ENCODE data around the gene PHLDA2. TPM values are rescaled to one million over a fixed set of nuclear protein-coding genes. Genes with fewer than 3 reads are reported as not detected.

The PHLDA2 gene
- total and polyA plus RNA-seq, 2 donors (not counting 1 experiment from before 2014, with no cell fraction given), result 1.4 TPM; not detected in 1

DNA sequence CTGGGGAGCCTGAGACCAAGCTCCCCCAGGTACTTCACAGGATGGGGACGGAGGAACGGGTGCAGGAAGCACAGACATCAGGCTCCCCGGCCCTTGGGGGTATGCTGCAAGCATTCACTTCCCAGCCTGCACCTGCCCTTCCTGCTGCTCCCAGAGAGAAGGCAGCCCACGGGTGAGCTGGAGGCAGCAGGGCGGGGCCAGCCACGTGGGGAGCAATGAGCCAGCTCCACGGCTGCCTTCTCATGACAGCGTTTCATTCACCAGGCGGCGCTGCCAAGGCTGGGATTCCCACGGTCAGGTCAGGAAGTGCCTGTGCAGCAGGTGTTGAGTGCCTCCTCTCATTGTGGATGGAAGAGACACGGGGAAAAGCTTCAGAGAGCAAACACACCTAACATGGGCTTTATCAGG, 14.5 kb upstream of the PHLDA2 start:
- Histone ChIP-seq H3K4me1 (ENCODE audit: control insufficient read depth in 2 of 2, insufficient read depth in 2 of 2, low read length in 2 of 2) (peaks cover 6 to 7% of the 10 kb centered on the region in 2 donors), H3K4me3 (ENCODE audit: control extremely low read depth in 1 of 5, extremely low read depth in 1 of 5, insufficient read depth in 1 of 5, low read depth in 2 of 5, low read length in 4 of 5) (no peak overlapping the region), H3K79me2 (ENCODE audit: control insufficient read depth, insufficient read depth, low read length) (no peaks in the 10 kb centered on the region), H2AFZ (ENCODE audit: insufficient read depth, low read depth, low read length, poor library complexity, severe bottlenecking) (no peak overlapping the region), H4K20me1 (ENCODE audit: control insufficient read depth, insufficient read depth, low read length, poor library complexity, severe bottlenecking) (no peaks in the 10 kb centered on the region), H3K27me3 (replicated peaks in 1 of 4; ENCODE audit: control extremely low read depth in 1 of 4, control insufficient read depth in 3 of 4, insufficient read depth in 4 of 4, low read length in 3 of 4) (no peaks in the 10 kb centered on the region), H3K36me3 (replicated peaks in 1 of 2; ENCODE audit: control extremely low read depth in 1 of 2, control insufficient read depth in 1 of 2, extremely low read depth in 1 of 2, insufficient read depth in 2 of 2, low read length in 1 of 2) (peaks cover 6 to 20% of the 10 kb centered on the region in 2 experiments), H3K9me3 (ENCODE audit: control extremely low read depth in 1 of 3, control insufficient read depth in 2 of 3, insufficient read depth in 1 of 3, low read length in 2 of 3) (peaks cover 0 to 14% (median 6%) of the 10 kb centered on the region in 3 donors), H3K9ac (ENCODE audit: low read length) (no peak overlapping the region), H3K4me2 (replicated peaks; ENCODE audit: low read depth, low read length, poor library complexity, severe bottlenecking) (no peak overlapping the region), H3K27ac (ENCODE audit: low read length in 2 of 2) (no peak overlapping the region)
- ChIA-PET POLR2A (no interaction called here), CTCF (interaction anchor here (1.8 kb wide), 1 partner anchor 149 kb away, joined by 3 read pairs; no protein-coding TSS in a partner anchor)
- H3K27ac Mint-ChIP-seq, result no peak overlapping the region
- no peaks in the 10 kb centered on the region for H3K27me3 Mint-ChIP-seq
- DNase-seq, result no peak
- TF ChIP-seq, protein P1, sequence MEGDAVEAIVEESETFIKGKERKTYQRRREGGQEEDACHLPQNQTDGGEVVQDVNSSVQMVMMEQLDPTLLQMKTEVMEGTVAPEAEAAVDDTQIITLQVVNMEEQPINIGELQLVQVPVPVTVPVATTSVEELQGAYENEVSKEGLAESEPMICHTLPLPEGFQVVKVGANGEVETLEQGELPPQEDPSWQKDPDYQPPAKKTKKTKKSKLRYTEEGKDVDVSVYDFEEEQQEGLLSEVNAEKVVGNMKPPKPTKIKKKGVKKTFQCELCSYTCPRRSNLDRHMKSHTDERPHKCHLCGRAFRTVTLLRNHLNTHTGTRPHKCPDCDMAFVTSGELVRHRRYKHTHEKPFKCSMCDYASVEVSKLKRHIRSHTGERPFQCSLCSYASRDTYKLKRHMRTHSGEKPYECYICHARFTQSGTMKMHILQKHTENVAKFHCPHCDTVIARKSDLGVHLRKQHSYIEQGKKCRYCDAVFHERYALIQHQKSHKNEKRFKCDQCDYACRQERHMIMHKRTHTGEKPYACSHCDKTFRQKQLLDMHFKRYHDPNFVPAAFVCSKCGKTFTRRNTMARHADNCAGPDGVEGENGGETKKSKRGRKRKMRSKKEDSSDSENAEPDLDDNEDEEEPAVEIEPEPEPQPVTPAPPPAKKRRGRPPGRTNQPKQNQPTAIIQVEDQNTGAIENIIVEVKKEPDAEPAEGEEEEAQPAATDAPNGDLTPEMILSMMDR (IDR thresholded peaks at IDR 0.05), result no peak
- TF ChIP-seq EZH2 (IDR thresholded peaks at IDR 0.05; ENCODE audit: borderline replicate concordance, insufficient read depth, low read depth, low read length, poor library complexity, severe bottlenecking), result no peak
- 77% methylated on average over 11 of the region's 12 CpGs for WGBS (ENCODE audit: insufficient coverage)
- no peak overlapping the region for H3K4me3 Mint-ChIP-seq
- ATAC-seq (ENCODE audit: low read depth), result no peak
- peaks cover under 1% of the 10 kb centered on the region for H3K9me3 Mint-ChIP-seq (ENCODE audit: insufficient read depth)
- H3K4me1 Mint-ChIP-seq, result peaks cover 13% of the 10 kb centered on the region
- intact Hi-C loops (cut with micrococcal nuclease), result no loop called here

DNA sequence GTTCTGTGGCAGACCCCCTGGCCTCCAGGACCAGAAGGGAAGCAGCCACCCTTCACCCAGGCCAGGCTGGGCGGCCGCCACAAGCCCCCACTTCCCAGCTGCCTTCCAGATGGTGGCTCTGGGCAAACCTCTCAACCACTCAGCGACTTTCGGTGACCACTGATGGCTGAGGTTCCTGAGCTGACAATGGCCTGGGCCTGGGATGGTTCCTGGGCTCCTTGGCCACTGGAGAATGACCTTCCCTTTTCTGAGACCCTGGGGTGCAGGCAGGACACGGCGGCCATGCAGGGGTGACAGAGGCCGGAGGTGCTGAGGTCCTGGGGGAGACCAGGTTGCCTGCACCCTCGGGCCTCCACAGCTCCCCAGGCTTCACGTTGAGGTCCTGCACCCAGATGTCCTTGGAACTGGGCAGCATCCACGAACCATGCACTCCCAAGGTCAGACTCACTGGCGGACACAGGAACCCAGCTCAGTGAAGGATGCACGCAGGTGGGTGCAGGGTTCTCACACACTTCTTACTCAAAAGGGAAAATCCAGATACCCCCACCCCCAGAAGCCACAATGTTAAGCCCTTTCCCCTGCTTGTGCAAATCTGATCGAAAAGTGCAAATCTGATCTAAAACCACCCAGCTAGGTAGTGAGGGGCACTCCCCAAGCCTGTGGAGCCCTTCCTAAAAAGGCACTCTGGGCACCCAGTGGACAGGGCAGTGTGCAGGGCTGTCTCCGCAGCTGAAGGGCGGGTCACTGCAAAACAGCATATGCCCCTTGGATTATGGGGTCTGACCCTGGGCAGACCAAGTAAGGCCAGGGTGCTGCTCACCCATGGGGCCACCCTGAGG, 13.9 kb upstream of the PHLDA2 start:
- H3K27me3 ChIP-seq (replicated peaks in 1 of 4; ENCODE audit: control extremely low read depth in 1 of 4, control insufficient read depth in 3 of 4, insufficient read depth in 4 of 4, low read length in 3 of 4), result no peaks in the 10 kb centered on the region
- H3K9me3 ChIP-seq (ENCODE audit: control extremely low read depth in 1 of 3, control insufficient read depth in 2 of 3, insufficient read depth in 1 of 3, low read length in 2 of 3), result peaks cover 0 to 15% (median 6%) of the 10 kb centered on the region in 3 donors
- peaks cover 13% of the 10 kb centered on the region for H3K4me1 Mint-ChIP-seq
- no peak overlapping the region for H3K9ac ChIP-seq (ENCODE audit: low read length)
- no peak overlapping the region for H3K27ac ChIP-seq (ENCODE audit: low read length in 2 of 2)
- TF ChIP-seq EZH2 (IDR thresholded peaks at IDR 0.05; ENCODE audit: borderline replicate concordance, insufficient read depth, low read depth, low read length, poor library complexity, severe bottlenecking), result no peak
- TF ChIP-seq, protein P1 (IDR thresholded peaks at IDR 0.05), result no peak
- ChIA-PET CTCF (interaction anchor here (1.8 kb wide), 1 partner anchor 149 kb away, joined by 3 read pairs; no protein-coding TSS in a partner anchor), POLR2A (no interaction called here)
- no peak overlapping the region for H3K4me2 ChIP-seq (replicated peaks; ENCODE audit: low read depth, low read length, poor library complexity, severe bottlenecking)
- no peak for DNase-seq
- peaks cover 4% of the 10 kb centered on the region for H3K9me3 Mint-ChIP-seq (ENCODE audit: insufficient read depth)
- no peak overlapping the region for H3K4me3 ChIP-seq (ENCODE audit: control extremely low read depth in 1 of 5, extremely low read depth in 1 of 5, insufficient read depth in 1 of 5, low read depth in 2 of 5, low read length in 4 of 5)
- no peaks in the 10 kb centered on the region for H3K79me2 ChIP-seq (ENCODE audit: control insufficient read depth, insufficient read depth, low read length)
- H3K36me3 ChIP-seq (replicated peaks in 1 of 2; ENCODE audit: control extremely low read depth in 1 of 2, control insufficient read depth in 1 of 2, extremely low read depth in 1 of 2, insufficient read depth in 2 of 2, low read length in 1 of 2), result peaks cover 6 to 14% of the 10 kb centered on the region in 2 experiments
- WGBS (ENCODE audit: insufficient coverage), result 85% methylated on average over 15 of the region's 15 CpGs
- peaks cover 6 to 7% of the 10 kb centered on the region in 2 donors for H3K4me1 ChIP-seq (ENCODE audit: control insufficient read depth in 2 of 2, insufficient read depth in 2 of 2, low read length in 2 of 2)
- ATAC-seq (ENCODE audit: low read depth), result no peak
- H3K27ac Mint-ChIP-seq, result no peak overlapping the region
- H3K4me3 Mint-ChIP-seq, result no peak overlapping the region
- intact Hi-C loops (cut with micrococcal nuclease), result no loop called here
- no peaks in the 10 kb centered on the region for H3K27me3 Mint-ChIP-seq
- H2AFZ ChIP-seq (ENCODE audit: insufficient read depth, low read depth, low read length, poor library complexity, severe bottlenecking), result no peak overlapping the region
- no peaks in the 10 kb centered on the region for H4K20me1 ChIP-seq (ENCODE audit: control insufficient read depth, insufficient read depth, low read length, poor library complexity, severe bottlenecking)

Data from B cell (primary cell).